HepG2 (cell line): Measurements from ENCODE around the gene NDN.

Experiments used
- CTCF ChIP-seq: sonication (generic); formaldehyde crosslinking; IDR thresholded peaks from 2 replicates; pipeline ENCODE4 v1.5.0; 2020; ENCODE audit warnings: mild to moderate bottlenecking, missing genetic modification reagents, moderate library complexity
- FOXA1 ChIP-seq, 2 experiments: fragments of 450-650 bp in 1 of 2; sonication (generic) in 1 of 2; formaldehyde crosslinking in 1 of 2; IDR thresholded peaks; 2 replicates each; pipeline versions ENCODE4 v1.4.0 to v1.6.1; 2016 to 2020; ENCODE audit warnings: missing genetic modification reagents in 1 of 2
- NFE2L1 ChIP-seq: sonication (generic); formaldehyde crosslinking; IDR thresholded peaks from 2 replicates; pipeline ENCODE4 v1.4.0; 2020; ENCODE audit warnings: missing genetic modification reagents, mild to moderate bottlenecking, borderline replicate concordance
- NFRKB ChIP-seq: fragments of 450-650 bp; IDR thresholded peaks from 2 replicates; pipeline ENCODE4 v1.6.1; 2017
- NFYB ChIP-seq: sonication (generic); formaldehyde crosslinking; IDR thresholded peaks from 2 replicates; pipeline ENCODE4 v1.4.0; 2020; ENCODE audit warnings: missing genetic modification reagents
- POLR2AphosphoS5 ChIP-seq: IDR thresholded peaks from 2 replicates; pipeline ENCODE4 v1.6.1; 2012; ENCODE audit warnings: low read depth, low read length
- RXRA ChIP-seq: sonication (generic); formaldehyde crosslinking; IDR thresholded peaks from 2 replicates; pipeline ENCODE4 v1.5.1; 2020; ENCODE audit warnings: missing genetic modification reagents
- SIN3A ChIP-seq: IDR thresholded peaks from 2 replicates; pipeline ENCODE4 v1.6.1; 2011; ENCODE audit warnings: low read depth, mild to moderate bottlenecking, control low read depth, low read length, borderline replicate concordance
- TEF ChIP-seq: sonication (generic); formaldehyde crosslinking; IDR thresholded peaks from 2 replicates; pipeline ENCODE4 v1.5.0; 2020; ENCODE audit warnings: missing genetic modification reagents
- ZFP82 ChIP-seq: sonication (generic); formaldehyde crosslinking; IDR thresholded peaks from 2 replicates; pipeline ENCODE4 v1.5.1; 2020; ENCODE audit warnings: mild to moderate bottlenecking, missing genetic modification reagents, borderline replicate concordance
- ZNF263 ChIP-seq: sonication (generic); formaldehyde crosslinking; IDR thresholded peaks from 2 replicates; pipeline ENCODE4 v1.4.0; 2020; ENCODE audit warnings: missing genetic modification reagents

- no peak for TF ChIP-seq NFYB
- TF ChIP-seq ZNF263 (CRISPR knock-in tag): no peak
- no peak for TF ChIP-seq SIN3A
- no peak for TF ChIP-seq POLR2AphosphoS5
- no peak for TF ChIP-seq CTCF (CRISPR knock-in tag)
- no peak for TF ChIP-seq NFE2L1 (CRISPR knock-in tag)
- no peak for TF ChIP-seq FOXA1 (IDR thresholded peaks at IDR 0.05)
- no peak for TF ChIP-seq FOXA1 (CRISPR knock-in tag; IDR thresholded peaks at IDR 0.05)
- no peak for TF ChIP-seq TEF (CRISPR knock-in tag)
- TF ChIP-seq NFRKB: no peak
- TF ChIP-seq RXRA (CRISPR knock-in tag): no peak
- no peak for TF ChIP-seq ZFP82 (CRISPR knock-in tag)
Measured at GRCh38 chr15:23708332-23708731, 21.2 kb upstream of the NDN start.
